H9 (cell line): Measurements from ENCODE around the gene CFAP65. TPM values are rescaled to one million over a fixed set of nuclear protein-coding genes. Genes with fewer than 3 reads are reported as not detected.

Source experiments
- DNase-seq: peaks from one replicate; pipeline ENCODE4 v3.0.0-alpha.2; 2017
- H2AFZ ChIP-seq: one replicate; pipeline ENCODE4 v1.6.1; 2013; ENCODE audit warnings: mild to moderate bottlenecking, low read length, control low read depth, moderate library complexity
- H2AK5ac ChIP-seq: 2 replicates; pipeline ENCODE4 v1.6.1; 2013; ENCODE audit warnings: low read length, control low read depth, mixed read lengths; ENCODE audit not compliant: insufficient read length
- H2BK120ac ChIP-seq: one replicate; pipeline ENCODE4 v1.6.1; 2013; ENCODE audit warnings: low read depth, mild to moderate bottlenecking, low read length, control low read depth, inconsistent platforms; ENCODE audit not compliant: poor library complexity, severe bottlenecking
- H2BK12ac ChIP-seq: 2 replicates; pipeline ENCODE4 v1.6.1; 2013; ENCODE audit warnings: low read length, control low read depth, mixed read lengths, low read depth; ENCODE audit not compliant: insufficient read length
- H2BK15ac ChIP-seq: 2 replicates; pipeline ENCODE4 v1.6.1; 2013; ENCODE audit warnings: low read depth, low read length, control low read depth
- H2BK20ac ChIP-seq: one replicate; pipeline ENCODE4 v1.6.1; 2013; ENCODE audit warnings: low read depth, mild to moderate bottlenecking, low read length, control low read depth, inconsistent platforms; ENCODE audit not compliant: poor library complexity, severe bottlenecking
- H2BK5ac ChIP-seq: 2 replicates; pipeline ENCODE4 v1.6.1; 2013; ENCODE audit warnings: low read length, control low read depth, mixed read lengths; ENCODE audit not compliant: insufficient read length
- H3K14ac ChIP-seq: 2 replicates; pipeline ENCODE4 v1.6.1; 2013; ENCODE audit warnings: low read length, control low read depth; ENCODE audit not compliant: insufficient read depth
- H3K18ac ChIP-seq: 2 replicates; pipeline ENCODE4 v1.6.1; 2013; ENCODE audit warnings: low read depth, mild to moderate bottlenecking, mixed read lengths, low read length, control low read depth; ENCODE audit not compliant: insufficient read length
- H3K23ac ChIP-seq: 2 replicates; pipeline ENCODE4 v1.6.1; 2013; ENCODE audit warnings: low read length, control low read depth, mixed read lengths, low read depth; ENCODE audit not compliant: insufficient read length
- H3K23me2 ChIP-seq: 2 replicates; pipeline ENCODE4 v1.6.1; 2013; ENCODE audit warnings: low read depth, mild to moderate bottlenecking, mixed read lengths, low read length, control low read depth; ENCODE audit not compliant: insufficient read length, poor library complexity, severe bottlenecking
- H3K27ac ChIP-seq: 2 replicates; pipeline ENCODE4 v1.5.1; 2013; ENCODE audit warnings: low read length, control low read depth, mixed read lengths, low read depth; ENCODE audit not compliant: insufficient read length
- H3K27me3 ChIP-seq: 2 replicates; pipeline ENCODE4 v1.6.1; 2013; ENCODE audit warnings: low read length, control low read depth, inconsistent platforms; ENCODE audit not compliant: insufficient read depth
- H3K4ac ChIP-seq: 2 replicates; pipeline ENCODE4 v1.6.1; 2013; ENCODE audit warnings: low read depth, mild to moderate bottlenecking, control low read depth, inconsistent platforms, low read length, moderate library complexity
- H3K4me1 ChIP-seq: 2 replicates; pipeline ENCODE4 v1.6.1; 2013; ENCODE audit warnings: low read length, control low read depth, inconsistent platforms; ENCODE audit not compliant: insufficient read depth
- H3K4me2 ChIP-seq: 2 replicates; pipeline ENCODE4 v1.6.1; 2013; ENCODE audit warnings: low read length, control low read depth, mixed read lengths; ENCODE audit not compliant: insufficient read length, insufficient read depth
- H3K56ac ChIP-seq: 2 replicates; pipeline ENCODE4 v1.6.1; 2013; ENCODE audit warnings: low read depth, mild to moderate bottlenecking, mixed read lengths, low read length, control low read depth; ENCODE audit not compliant: insufficient read length
- H3K79me1 ChIP-seq: 2 replicates; pipeline ENCODE4 v1.6.1; 2013; ENCODE audit warnings: low read depth, mild to moderate bottlenecking, moderate library complexity, low read length, control low read depth, inconsistent platforms; ENCODE audit not compliant: insufficient read depth, poor library complexity, severe bottlenecking
- H3K79me2 ChIP-seq: 2 replicates; pipeline ENCODE4 v1.6.1; 2013; ENCODE audit warnings: low read length, control low read depth, inconsistent platforms; ENCODE audit not compliant: insufficient read depth
- H3K9ac ChIP-seq: 2 replicates; pipeline ENCODE4 v1.6.1; 2013; ENCODE audit warnings: low read length, control low read depth, mixed read lengths; ENCODE audit not compliant: insufficient read length; ENCODE audit errors: extremely low read depth
- H3K9me3 ChIP-seq: one replicate; pipeline ENCODE4 v1.6.1; 2013; ENCODE audit warnings: low read depth, low read length, inconsistent platforms; ENCODE audit not compliant: control insufficient read depth
- H3T11ph ChIP-seq: one replicate; pipeline ENCODE4 v1.6.1; 2013; ENCODE audit warnings: mild to moderate bottlenecking, low read length, control low read depth, inconsistent platforms
- H4K20me1 ChIP-seq: one replicate; pipeline ENCODE4 v1.6.1; 2013; ENCODE audit not compliant: control insufficient read depth, insufficient read length, insufficient read depth
- H4K5ac ChIP-seq: 2 replicates; pipeline ENCODE4 v1.6.1; 2013; ENCODE audit warnings: low read depth, mild to moderate bottlenecking, mixed read lengths, low read length, control low read depth; ENCODE audit not compliant: insufficient read length
- H4K8ac ChIP-seq: replicated peaks from 2 replicates; pipeline ENCODE4 v1.6.1; 2013; ENCODE audit warnings: low read length, control low read depth, mixed read lengths, low read depth; ENCODE audit not compliant: insufficient read length
- H4K91ac ChIP-seq: 2 replicates; pipeline ENCODE4 v1.6.1; 2013; ENCODE audit warnings: low read depth, mild to moderate bottlenecking, moderate library complexity, mixed read lengths, low read length, control low read depth; ENCODE audit not compliant: insufficient read length
- H3K27ac Mint-ChIP-seq, 3 experiments: 2 replicates in 2 of 3; 3 replicates in 1 of 3; pipeline ENCODE4 v1.8.0; 2020 to 2021; ENCODE audit warnings: mixed read lengths in 3 of 3, mild to moderate bottlenecking in 1 of 3, moderate library complexity in 1 of 3
- H3K27me3 Mint-ChIP-seq: 2 replicates; pipeline ENCODE4 v1.8.0; 2021; ENCODE audit warnings: low read depth, mild to moderate bottlenecking, moderate library complexity, mixed read lengths
- H3K36me3 Mint-ChIP-seq, 3 experiments: 2 replicates in 2 of 3; 3 replicates in 1 of 3; pipeline ENCODE4 v1.8.0; 2020 to 2021; ENCODE audit warnings: low read depth in 3 of 3, mixed read lengths in 3 of 3; ENCODE audit not compliant: insufficient read depth in 1 of 3
- H3K4me1 Mint-ChIP-seq, 2 experiments: 2 replicates each; pipeline ENCODE4 v1.8.0; 2020; ENCODE audit warnings: mixed read lengths in 2 of 2
- H3K4me3 Mint-ChIP-seq, 2 experiments: 2 replicates in 1 of 2; 3 replicates in 1 of 2; pipeline ENCODE4 v1.8.0; 2020 to 2021; ENCODE audit warnings: mild to moderate bottlenecking in 2 of 2, mixed read lengths in 2 of 2, moderate library complexity in 1 of 2
- H3K9me3 Mint-ChIP-seq, 2 experiments: 2 replicates in 1 of 2; 3 replicates in 1 of 2; pipeline ENCODE4 v1.8.0; 2020; ENCODE audit warnings: mild to moderate bottlenecking in 2 of 2, mixed read lengths in 2 of 2, moderate library complexity in 1 of 2
- CTCF ChIP-seq: fragments of 200-600 bp; sonication (generic); conservative IDR thresholded peaks from 3 replicates; pipeline ENCODE4 v1.8.0; 2021; ENCODE audit warnings: antibody characterized with exemption, mild to moderate bottlenecking
- WGBS: extraction: QIAGEN DNeasy Blood & Tissue Kit; methylation state at CpG from one replicate; pipeline ENCODE4 v1.1.7; 2013; ENCODE audit warnings: missing lambda C conversion rate, low lambda C conversion rate, mixed read lengths; ENCODE audit not compliant: insufficient read length; ENCODE audit errors: extremely low coverage; 5-methylcytosine and 5-hydroxymethylcytosine counted together
- total RNA-seq: library from RNA; stranded (reverse); gene quantifications from 2 replicates; pipeline ENCODE4 v1.2.1, GENCODE V29; 2021

CFAP65 gene
- total RNA-seq, 1 experiment from 2014 or later, result 0.20 TPM

DNA sequence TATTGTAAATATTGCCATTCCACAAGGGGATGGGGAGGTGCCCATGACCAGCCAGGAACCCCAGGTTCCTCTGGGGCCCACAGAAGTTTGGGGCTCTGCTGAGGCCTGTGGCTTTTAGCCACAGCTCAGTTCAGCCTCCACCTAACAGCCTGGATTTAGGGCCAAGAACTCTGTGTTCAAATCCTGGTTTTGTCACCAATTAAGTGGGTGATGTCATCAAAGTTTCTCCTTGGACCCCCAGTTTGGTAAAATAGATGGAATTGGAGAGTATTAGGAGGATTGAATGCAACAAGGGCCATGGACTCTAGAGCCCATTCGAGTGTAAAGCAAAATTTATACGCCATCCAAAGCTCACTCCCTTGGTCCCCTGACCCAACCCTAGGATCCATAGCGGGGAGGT, 53.2 kb downstream of the CFAP65 start:
- H2BK120ac ChIP-seq, result no peak overlapping the region
- peaks cover 4% of the 10 kb centered on the region for H3K23me2 ChIP-seq
- H3K4ac ChIP-seq, result no peak overlapping the region
- no peak overlapping the region for H3K9ac ChIP-seq
- H2BK15ac ChIP-seq, result no peak overlapping the region
- H3K4me1 Mint-ChIP-seq, result peaks cover 4 to 21% of the 10 kb centered on the region in 2 experiments
- no peaks in the 10 kb centered on the region for H3K9me3 ChIP-seq
- peaks cover 0 to 4% of the 10 kb centered on the region in 2 experiments; a peak in 2 of 5 replicates for H3K9me3 Mint-ChIP-seq
- no peak overlapping the region for H3K27ac Mint-ChIP-seq
- no peak overlapping the region for H4K8ac ChIP-seq
- no peak overlapping the region for H3K18ac ChIP-seq
- H3K27ac ChIP-seq, result no peak overlapping the region
- no peak overlapping the region for H4K5ac ChIP-seq
- peaks cover 0 to 3% (median 0%) of the 10 kb centered on the region in 3 experiments; a peak in 1 of 7 replicates for H3K36me3 Mint-ChIP-seq
- no peak overlapping the region for H3K56ac ChIP-seq
- no peak overlapping the region for H4K91ac ChIP-seq
- DNase-seq, result no peak
- H4K20me1 ChIP-seq, result no peaks in the 10 kb centered on the region
- peaks cover 93% of the 10 kb centered on the region for H3K27me3 ChIP-seq
- no peak overlapping the region for H3K23ac ChIP-seq
- H3K14ac ChIP-seq, result no peak overlapping the region
- H3K4me1 ChIP-seq, result no peaks in the 10 kb centered on the region
- no peak overlapping the region for H3T11ph ChIP-seq
- no peak overlapping the region for H3K4me3 Mint-ChIP-seq
- no peaks in the 10 kb centered on the region for H3K79me1 ChIP-seq
- no peak overlapping the region for H3K4me2 ChIP-seq
- H2AFZ ChIP-seq, result no peak overlapping the region
- H2BK20ac ChIP-seq, result no peak overlapping the region
- peaks cover 100% of the 10 kb centered on the region for H3K27me3 Mint-ChIP-seq
- WGBS, result no CpG with 5 or more reads among the region's 3 CpGs
- no peak overlapping the region for H2AK5ac ChIP-seq
- H2BK12ac ChIP-seq, result no peak overlapping the region
- no peak overlapping the region for H2BK5ac ChIP-seq
- TF ChIP-seq CTCF, result no peak
- no peaks in the 10 kb centered on the region for H3K79me2 ChIP-seq
